Forelimb muscle (tissue), 1 donor: Measurements from ENCODE around the gene ANO3. TPM values are rescaled to one million over a fixed set of nuclear protein-coding genes. Genes with fewer than 3 reads are reported as not detected.

ENCODE experiments used
- DNase-seq: peaks from one replicate; pipeline ENCODE4 v3.0.0-alpha.2; 2013; ENCODE audit warnings: low read depth
- polyA plus RNA-seq: library from polyadenylated mRNA; unstranded; fragments of 120-200 nt; gene quantifications from one replicate; pipeline ENCODE4 v1.2.1, GENCODE V29; 2013; ENCODE audit not compliant: insufficient read length

The ANO3 gene
- polyA plus RNA-seq, 1 donor, result 0.15 TPM

DNA sequence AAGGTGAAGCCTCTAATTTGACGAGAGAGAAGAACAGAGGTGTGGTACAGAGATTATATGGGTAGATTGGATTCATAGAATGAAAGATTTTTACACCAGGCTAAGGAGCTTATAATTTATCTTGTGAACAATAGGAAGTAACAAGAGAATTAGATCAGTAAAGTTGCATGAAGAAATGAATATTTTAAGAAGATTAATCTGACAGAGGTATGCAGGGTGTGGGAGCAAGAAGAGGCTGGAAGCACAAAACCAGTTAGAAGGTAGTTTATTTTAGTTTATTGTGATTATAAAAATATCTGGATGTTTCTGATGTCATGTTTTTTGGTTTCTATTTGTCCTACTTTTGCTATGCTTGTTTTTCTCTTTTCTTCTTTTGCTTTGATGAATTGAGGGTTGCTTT, 374.3 kb downstream of the ANO3 start:
- DNase-seq, result no peak

DNA sequence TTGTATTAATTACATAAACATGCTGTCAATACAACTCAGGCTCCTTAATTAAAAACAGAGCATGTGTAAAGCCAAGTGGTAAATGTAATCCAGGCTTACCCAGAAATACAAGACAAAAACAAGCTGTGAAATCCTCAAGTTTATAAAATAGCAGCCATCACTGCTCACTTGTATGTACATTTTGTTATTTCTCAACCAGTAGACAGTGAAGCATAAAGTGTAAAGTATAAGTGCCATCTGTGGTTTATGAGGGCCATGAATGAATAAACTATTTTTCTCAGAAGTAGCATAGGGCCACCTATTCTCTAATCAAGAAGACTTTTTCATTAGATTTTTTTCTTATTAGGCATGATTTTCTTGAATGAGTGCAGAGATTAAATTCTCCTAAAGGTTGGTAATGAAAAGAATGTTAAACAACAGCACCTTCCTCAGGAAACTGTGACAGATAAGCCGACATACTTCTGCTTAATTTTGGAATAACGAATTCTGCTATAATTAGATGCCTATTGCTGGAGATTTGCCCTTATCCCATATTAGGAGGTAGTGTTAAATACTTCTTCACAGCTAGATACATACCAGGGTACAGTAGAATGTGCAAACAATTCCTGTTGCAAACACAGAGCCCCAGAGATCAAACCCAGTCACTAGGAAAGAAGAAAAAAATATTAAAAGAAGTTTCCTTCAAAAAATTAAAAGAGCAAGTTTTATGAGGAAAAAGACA, 377.0 kb downstream of the ANO3 start:
- no peak for DNase-seq

DNA sequence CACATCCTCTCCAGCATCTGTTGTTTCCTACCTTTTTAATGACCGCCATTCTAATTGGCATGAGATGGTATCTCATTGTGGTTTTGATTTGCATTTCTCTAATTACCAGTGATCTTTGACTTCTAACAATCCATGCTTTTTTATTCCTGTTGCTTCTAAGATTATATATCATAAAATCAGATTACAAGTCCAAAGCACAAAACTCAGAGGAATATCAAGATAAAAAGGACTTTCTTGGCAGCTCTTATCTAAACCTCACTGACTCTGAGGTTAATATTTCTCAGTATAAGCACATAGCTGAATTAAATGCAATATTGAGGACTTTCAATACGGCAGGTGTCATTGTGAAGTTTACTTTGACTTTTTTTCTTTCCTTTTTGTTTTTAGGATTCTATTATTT, 378.6 kb downstream of the ANO3 start:
- DNase-seq, result no peak

DNA sequence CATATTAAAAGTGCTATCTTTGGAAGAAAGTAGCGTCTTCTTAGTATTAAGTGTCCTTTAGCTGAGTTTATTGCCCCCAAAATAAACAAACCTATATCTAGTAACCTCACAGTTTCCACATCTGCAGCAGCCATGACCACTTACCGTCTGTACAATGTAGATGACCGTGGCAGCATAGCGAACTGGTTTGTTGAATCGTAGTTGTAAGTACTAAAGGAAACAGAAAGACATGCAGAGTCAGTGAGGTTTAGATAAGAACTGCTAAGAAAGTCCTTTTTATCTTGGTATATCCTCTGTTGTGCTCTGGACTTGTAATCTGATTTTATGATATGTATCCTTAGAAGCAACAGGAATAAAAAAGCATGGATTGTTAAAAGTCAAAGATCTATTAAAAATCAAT, 380.6 kb downstream of the ANO3 start:
- DNase-seq, result no peak

Other genes starting within 250 kb of the ANO3 start
- gene MUC15, start 240.1 kb downstream of the ANO3 start, polyA plus RNA-seq, result not detected